Measurements from ENCODE around the gene DIS3L2. TPM values are rescaled to one million over a fixed set of nuclear protein-coding genes. Genes with fewer than 3 reads are reported as not detected.

DIS3L2 gene
- total RNA-seq, 1 donor from 2014 or later: 33.0 TPM

DNA sequence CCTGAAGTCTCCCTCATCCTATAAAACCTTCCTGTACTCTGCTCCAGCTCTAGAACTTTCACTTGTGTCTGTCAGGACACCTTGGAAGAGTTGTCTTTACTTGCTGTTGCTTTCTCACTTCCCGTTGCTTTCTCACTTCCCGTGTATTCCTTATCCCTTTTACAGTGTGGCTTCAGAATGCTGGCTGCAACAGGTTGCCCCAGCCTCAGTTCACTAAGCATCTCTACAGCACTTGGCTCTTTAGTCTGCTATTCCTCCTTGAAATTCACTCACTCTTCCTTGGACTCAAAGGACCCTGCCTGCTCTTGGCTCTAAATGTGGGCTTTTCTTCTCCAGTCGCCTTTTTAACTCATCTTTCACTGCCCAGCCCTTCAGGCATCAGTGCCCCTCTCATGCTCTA is 254.5 kb downstream of the DIS3L2 start:
- FAIRE-seq (no peak), DNase-seq (ENCODE audit: low spot score in 2 of 2) (no peak)

DNA sequence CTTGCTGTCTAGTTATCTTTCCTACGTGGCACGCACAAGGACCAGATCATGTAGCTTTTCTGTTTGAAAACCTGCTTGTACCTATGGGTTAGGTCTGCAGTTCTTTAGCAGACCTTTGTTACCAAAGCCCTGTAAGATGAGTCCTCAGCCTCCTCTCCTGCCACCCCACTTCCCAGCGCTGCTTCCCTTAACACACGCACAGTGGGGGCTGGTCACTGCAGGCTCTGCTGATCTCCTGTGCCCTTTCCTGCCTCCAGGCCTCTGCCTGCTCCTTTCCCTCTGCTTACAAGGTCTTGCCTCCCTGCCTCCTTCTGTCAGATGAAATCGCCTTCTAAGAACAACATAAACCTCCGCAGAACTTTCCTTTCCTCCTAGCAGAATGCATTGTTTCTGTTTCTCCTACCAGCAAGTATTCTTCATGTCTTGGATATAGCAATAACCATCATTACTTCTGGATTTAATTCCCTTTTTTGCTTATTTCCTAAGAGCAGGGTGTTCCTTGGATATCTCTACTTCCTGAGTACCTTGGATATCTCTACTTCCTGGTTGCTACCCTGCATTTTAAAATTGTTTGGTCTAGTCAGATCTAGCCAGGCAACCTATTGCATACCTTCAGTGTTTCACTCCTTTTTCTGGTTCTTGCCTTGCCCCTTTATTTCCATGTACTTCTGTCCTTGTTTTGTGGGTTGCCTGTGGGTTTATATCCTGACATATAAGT is 257.4 kb downstream of the DIS3L2 start:
- no peak for FAIRE-seq

DNA sequence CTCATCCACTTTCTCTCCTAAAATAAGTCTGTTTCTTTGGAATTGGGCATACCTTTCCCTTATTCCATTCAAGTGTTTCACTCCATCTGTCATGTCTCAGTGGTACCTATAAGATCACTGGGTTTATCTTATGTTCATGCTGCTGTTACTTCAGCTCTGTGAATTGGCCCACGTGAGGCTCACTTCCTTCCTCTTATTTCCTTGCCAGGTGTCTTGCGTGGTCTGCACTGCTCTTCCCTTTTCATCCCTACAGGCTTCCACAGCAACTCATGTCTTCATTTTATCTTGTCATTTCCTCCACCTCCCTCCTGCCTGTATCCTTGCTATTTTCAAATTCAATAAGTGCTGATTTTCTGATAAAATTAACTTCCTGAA is 258.0 kb downstream of the DIS3L2 start:
- no peak for DNase-seq (ENCODE audit: low spot score in 2 of 2)
- no peak for FAIRE-seq

More for the DNA sequence above, 257.4 kb downstream of the DIS3L2 start:
- no peak for DNase-seq (ENCODE audit: low spot score in 2 of 2)

DNA sequence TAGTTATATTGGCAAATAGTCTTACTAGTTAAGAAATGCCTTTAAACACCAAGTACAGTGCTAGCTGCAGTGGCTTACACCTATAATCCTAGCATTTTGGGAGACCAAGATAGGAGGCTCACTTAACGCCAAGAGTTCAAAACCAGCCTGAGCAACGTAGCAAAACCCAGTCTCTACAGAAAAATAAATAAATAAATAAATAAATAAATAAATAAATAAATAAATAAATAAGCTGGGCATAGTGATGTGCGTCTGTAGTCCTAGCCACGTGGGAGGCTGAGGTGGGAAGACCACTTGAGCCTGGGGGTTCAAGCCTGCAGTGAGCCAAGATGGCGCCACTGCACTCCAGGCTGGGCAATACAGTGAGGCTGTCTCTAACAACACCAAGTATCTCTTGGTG is 258.4 kb downstream of the DIS3L2 start:
- FAIRE-seq: no peak

DNA sequence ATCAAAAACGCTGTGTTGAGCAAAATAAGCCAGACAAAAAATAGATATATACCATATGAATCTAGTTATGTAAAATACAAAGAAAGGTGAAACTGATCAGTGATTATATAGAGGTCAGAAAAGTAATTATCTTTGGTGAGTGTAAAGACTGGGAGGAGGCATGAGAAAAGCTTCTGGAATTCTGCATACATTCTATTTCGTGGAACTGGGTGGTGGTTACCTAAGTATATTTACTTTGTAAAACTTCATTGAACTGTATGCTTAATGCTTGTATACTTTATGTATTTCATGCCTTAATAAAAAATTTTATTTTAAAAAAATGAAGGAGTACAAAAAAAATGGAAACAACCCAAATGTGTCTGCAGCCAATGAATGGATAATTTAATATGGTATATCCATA is 263.9 kb downstream of the DIS3L2 start:
- FAIRE-seq (no peak), DNase-seq (ENCODE audit: low spot score in 2 of 2) (no peak)

More for the DNA sequence above, 258.4 kb downstream of the DIS3L2 start:
- DNase-seq (ENCODE audit: low spot score in 2 of 2): no peak

GRCh38 chr2:232225895-232226294 is 264.4 kb downstream of the DIS3L2 start:
- FAIRE-seq: no peak
- DNase-seq (ENCODE audit: low spot score in 2 of 2): no peak

GRCh38 chr2:232228332-232228731 is 266.8 kb downstream of the DIS3L2 start:
- FAIRE-seq (no peak), DNase-seq (ENCODE audit: low spot score in 2 of 2) (no peak)

- no peak for FAIRE-seq
- no peak for DNase-seq (ENCODE audit: low spot score in 2 of 2)
Measured at GRCh38 chr2:232228971-232229894, 267.7 kb downstream of the DIS3L2 start.

DNA sequence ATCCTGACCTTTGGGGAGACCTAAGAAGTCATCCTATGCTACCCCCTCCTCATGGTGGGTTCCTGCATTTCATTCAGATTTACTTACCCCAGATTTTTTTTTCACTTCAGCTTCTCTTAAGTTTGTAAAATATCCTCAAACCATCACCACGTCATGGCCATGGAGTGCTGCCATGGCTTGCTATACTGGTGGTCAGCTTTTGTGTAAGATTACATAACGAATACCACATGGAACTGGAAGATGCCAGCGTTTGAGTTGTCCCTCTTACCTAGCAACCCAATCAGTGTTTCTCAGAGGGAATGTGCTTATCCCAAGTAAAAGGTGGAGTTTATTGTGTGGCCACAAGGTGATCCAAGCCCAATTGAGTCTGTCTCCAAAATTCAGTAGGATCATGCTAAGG is 268.4 kb downstream of the DIS3L2 start:
- FAIRE-seq (no peak), DNase-seq (ENCODE audit: low spot score in 2 of 2) (no peak)

GRCh38 chr2:232230560-232230959 is 269.0 kb downstream of the DIS3L2 start:
- no peak for DNase-seq (ENCODE audit: low spot score in 2 of 2)
- no peak for FAIRE-seq

GRCh38 chr2:232231554-232231953 is 270.0 kb downstream of the DIS3L2 start:
- DNase-seq (ENCODE audit: low spot score in 2 of 2): no peak
- no peak for FAIRE-seq

DNA sequence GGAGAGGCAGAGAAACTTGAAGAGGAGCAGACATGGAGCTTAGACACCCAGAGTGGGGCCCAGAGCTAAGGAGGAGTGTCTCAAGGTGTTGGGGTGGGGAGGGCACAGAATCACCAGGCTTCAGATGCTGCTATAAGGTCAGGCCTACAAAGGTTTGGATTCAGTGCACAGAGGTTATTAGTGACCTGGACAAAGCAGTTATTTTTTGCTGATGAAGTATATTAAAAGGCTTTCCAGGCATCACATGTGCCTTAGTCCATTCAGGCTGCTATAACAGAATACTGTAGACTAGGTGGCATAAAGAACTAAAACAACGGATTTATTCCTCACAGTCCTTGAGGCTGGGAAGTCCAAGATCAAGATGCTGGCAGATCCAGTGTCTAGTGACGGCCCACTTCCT is 271.4 kb downstream of the DIS3L2 start:
- no peak for FAIRE-seq

GRCh38 chr2:232234922-232235615 is 273.6 kb downstream of the DIS3L2 start:
- no peak for DNase-seq (ENCODE audit: low spot score in 2 of 2)
- FAIRE-seq: no peak

More for the DNA sequence above, 271.4 kb downstream of the DIS3L2 start:
- no peak for DNase-seq (ENCODE audit: low spot score in 2 of 2)

DNA sequence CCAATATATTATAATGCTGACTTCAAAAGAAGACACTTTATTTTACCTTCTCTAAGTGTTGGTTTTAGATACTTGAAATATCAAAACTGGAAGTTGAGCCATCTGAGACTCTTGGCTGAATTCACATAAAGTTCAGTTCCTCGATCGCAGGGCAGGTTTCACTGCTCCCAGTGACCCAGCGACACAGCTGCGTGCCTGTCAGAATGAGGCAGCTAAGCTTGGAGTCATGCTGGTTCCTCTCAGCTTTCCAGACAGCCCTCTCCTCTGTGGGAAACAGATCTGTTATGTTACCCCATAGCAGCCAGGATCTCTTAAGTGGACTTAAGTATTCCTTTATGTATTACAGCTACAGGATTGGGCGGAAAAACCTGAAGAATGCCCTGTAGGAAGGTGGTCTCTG is 274.2 kb downstream of the DIS3L2 start:
- DNase-seq (ENCODE audit: low spot score in 2 of 2): no peak
- FAIRE-seq: no peak

- DNase-seq (ENCODE audit: low spot score in 2 of 2) (no peak), FAIRE-seq (no peak)
Measured at GRCh38 chr2:232236200-232236599, 274.7 kb downstream of the DIS3L2 start.

DNA sequence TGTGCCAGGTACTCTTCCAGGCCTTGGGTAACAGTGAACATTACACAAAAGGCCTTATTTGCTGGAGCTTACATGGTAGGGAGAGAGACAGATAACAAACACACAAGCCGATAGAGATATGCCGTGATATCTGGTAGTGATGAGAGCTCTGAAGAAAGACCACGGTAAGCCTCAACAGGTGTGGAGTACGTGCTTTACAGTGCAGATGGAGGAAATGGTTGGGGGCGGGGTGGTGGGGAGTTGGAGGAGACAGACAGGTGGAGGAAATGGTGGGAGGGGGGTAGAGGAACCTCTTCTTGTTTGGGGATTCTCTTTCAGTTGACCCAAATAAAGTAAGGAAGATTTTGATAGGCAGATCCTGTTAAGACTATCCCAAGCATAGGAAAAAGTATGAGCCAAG is 276.0 kb downstream of the DIS3L2 start:
- no peak for DNase-seq (ENCODE audit: low spot score in 2 of 2)
- no peak for FAIRE-seq

GRCh38 chr2:232238108-232238507 is 276.6 kb downstream of the DIS3L2 start:
- DNase-seq (ENCODE audit: low spot score in 2 of 2): no peak
- no peak for FAIRE-seq

- FAIRE-seq (no peak), DNase-seq (ENCODE audit: low spot score in 2 of 2) (no peak)
Measured at GRCh38 chr2:232238596-232238995, 277.1 kb downstream of the DIS3L2 start.

- FAIRE-seq: no peak
- no peak for DNase-seq (ENCODE audit: low spot score in 2 of 2)
Measured at GRCh38 chr2:232239951-232240681, 278.6 kb downstream of the DIS3L2 start.

GRCh38 chr2:232240906-232241305 is 279.4 kb downstream of the DIS3L2 start:
- no peak for DNase-seq (ENCODE audit: low spot score in 2 of 2)
- no peak for FAIRE-seq

All from frontal cortex (tissue), 4 donors.